Breast epithelium (tissue), 3 donors: ENCODE data around the gene HIPK4.

ENCODE experiments used
- CTCF ChIP-seq, 3 donors: fragments of 450-650 bp; IDR thresholded peaks; one replicate each; pipeline ENCODE4 v1.5.1; 2016 to 2017; ENCODE audit warnings: antibody characterized with exemption in 3 of 3, mild to moderate bottlenecking in 3 of 3, moderate library complexity in 3 of 3
- POLR2A ChIP-seq: fragments of 450-650 bp; IDR thresholded peaks from one replicate; pipeline ENCODE4 v1.6.1; 2016; ENCODE audit warnings: antibody characterized with exemption, mild to moderate bottlenecking, moderate library complexity

DNA sequence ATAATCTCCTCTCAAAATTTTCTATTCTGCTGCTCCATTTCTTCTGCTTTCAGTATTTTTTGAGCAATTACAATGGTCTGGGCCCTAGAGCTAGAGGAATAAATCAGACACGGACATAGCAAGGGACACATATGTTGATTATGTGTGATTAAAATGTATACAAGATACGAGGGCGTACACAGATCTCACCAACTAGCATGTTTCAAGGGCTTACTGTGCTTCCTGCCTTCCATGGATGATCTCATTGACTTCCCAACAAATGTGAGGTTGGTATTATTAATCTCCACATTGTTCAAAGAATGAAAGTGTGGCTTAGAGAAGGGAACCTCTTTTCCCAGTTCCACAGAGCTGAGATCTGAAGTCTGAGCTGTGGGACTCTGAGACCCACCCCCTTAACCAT is 32.3 kb downstream of the HIPK4 start:
- TF ChIP-seq POLR2A (no peak), CTCF (IDR thresholded peaks at IDR 0.05) (no peak)
